Measurements from ENCODE around the gene DGCR2. TPM values are rescaled to one million over a fixed set of nuclear protein-coding genes. Genes with fewer than 3 reads are reported as not detected.
"Not testable (repeated sequence)": the region's sequence is repeated elsewhere in the genome, so short reads cannot be mapped to it uniquely, and the experiment has no call there.

DGCR2 gene
- total RNA-seq, 1 donor = 43.4 TPM

- no peak for TF ChIP-seq CTCF (IDR thresholded peaks at IDR 0.05; ENCODE audit: extremely low read depth, low read depth, low read length)
- H3K4me2 ChIP-seq (ENCODE audit: insufficient read depth, low read length) = no peak overlapping the region
- H3K79me2 ChIP-seq (ENCODE audit: insufficient read depth, low read length) = no peaks in the 10 kb centered on the region
- no peaks in the 10 kb centered on the region for H4K20me1 ChIP-seq (ENCODE audit: insufficient read depth, low read length)
- no peak overlapping the region for H3K27ac ChIP-seq (ENCODE audit: low read depth, low read length)
- H2AFZ ChIP-seq (ENCODE audit: low read length) = no peak overlapping the region
- H3K27me3 ChIP-seq (ENCODE audit: insufficient read depth, low read length) = peaks cover 20% of the 10 kb centered on the region
- no peak overlapping the region for H3K4me3 ChIP-seq (ENCODE audit: insufficient read depth, low read length)
- no peak for DNase-seq (ENCODE audit: insufficient read length, low spot score, missing footprints)
- H3K9me3 ChIP-seq (ENCODE audit: low read depth, low read length) = no peaks in the 10 kb centered on the region
- no peaks in the 10 kb centered on the region for H3K4me1 ChIP-seq (ENCODE audit: insufficient read depth, low read length)
- no peaks in the 10 kb centered on the region for H3K36me3 ChIP-seq (ENCODE audit: insufficient read depth, low read length)
These were observed 117.7 kb downstream of the DGCR2 start for GRCh38 chr22:19004471-19004870.

GRCh38 chr22:19003508-19003907, 118.7 kb downstream of the DGCR2 start:
- DNase-seq (ENCODE audit: insufficient read length, low spot score, missing footprints) = no peak
- Histone ChIP-seq H3K27me3 (ENCODE audit: insufficient read depth, low read length) (peaks cover 23% of the 10 kb centered on the region), H3K27ac (ENCODE audit: low read depth, low read length) (no peak overlapping the region), H3K36me3 (ENCODE audit: insufficient read depth, low read length) (no peaks in the 10 kb centered on the region), H3K4me2 (ENCODE audit: insufficient read depth, low read length) (no peak overlapping the region), H3K9me3 (ENCODE audit: low read depth, low read length) (no peaks in the 10 kb centered on the region), H2AFZ (ENCODE audit: low read length) (no peak overlapping the region), H3K4me1 (ENCODE audit: insufficient read depth, low read length) (no peaks in the 10 kb centered on the region), H4K20me1 (ENCODE audit: insufficient read depth, low read length) (no peaks in the 10 kb centered on the region), H3K79me2 (ENCODE audit: insufficient read depth, low read length) (no peaks in the 10 kb centered on the region), H3K4me3 (ENCODE audit: insufficient read depth, low read length) (no peak overlapping the region)
- TF ChIP-seq CTCF (IDR thresholded peaks at IDR 0.05; ENCODE audit: extremely low read depth, low read depth, low read length) = no peak

GRCh38 chr22:19002684-19003038, 119.6 kb downstream of the DGCR2 start:
- no peak for TF ChIP-seq CTCF (IDR thresholded peaks at IDR 0.05; ENCODE audit: extremely low read depth, low read depth, low read length)
- H3K9me3 ChIP-seq (ENCODE audit: low read depth, low read length) = no peaks in the 10 kb centered on the region
- peaks cover 31% of the 10 kb centered on the region for H3K27me3 ChIP-seq (ENCODE audit: insufficient read depth, low read length)
- H3K27ac ChIP-seq (ENCODE audit: low read depth, low read length) = no peak overlapping the region
- no peak overlapping the region for H3K4me3 ChIP-seq (ENCODE audit: insufficient read depth, low read length)
- no peaks in the 10 kb centered on the region for H3K4me1 ChIP-seq (ENCODE audit: insufficient read depth, low read length)
- no peaks in the 10 kb centered on the region for H3K79me2 ChIP-seq (ENCODE audit: insufficient read depth, low read length)
- no peak overlapping the region for H3K4me2 ChIP-seq (ENCODE audit: insufficient read depth, low read length)
- no peaks in the 10 kb centered on the region for H3K36me3 ChIP-seq (ENCODE audit: insufficient read depth, low read length)
- H2AFZ ChIP-seq (ENCODE audit: low read length) = no peak overlapping the region
- H4K20me1 ChIP-seq (ENCODE audit: insufficient read depth, low read length) = no peaks in the 10 kb centered on the region
- DNase-seq (ENCODE audit: insufficient read length, low spot score, missing footprints) = no peak

GRCh38 chr22:19001204-19001603, 121.0 kb downstream of the DGCR2 start:
- Histone ChIP-seq H4K20me1 (ENCODE audit: insufficient read depth, low read length) (no peaks in the 10 kb centered on the region), H3K4me3 (ENCODE audit: insufficient read depth, low read length) (no peak overlapping the region), H3K4me2 (ENCODE audit: insufficient read depth, low read length) (no peak overlapping the region), H3K79me2 (ENCODE audit: insufficient read depth, low read length) (no peaks in the 10 kb centered on the region), H3K36me3 (ENCODE audit: insufficient read depth, low read length) (no peaks in the 10 kb centered on the region), H3K9me3 (ENCODE audit: low read depth, low read length) (no peaks in the 10 kb centered on the region), H3K27ac (ENCODE audit: low read depth, low read length) (no peak overlapping the region), H2AFZ (ENCODE audit: low read length) (no peak overlapping the region), H3K4me1 (ENCODE audit: insufficient read depth, low read length) (no peaks in the 10 kb centered on the region), H3K27me3 (ENCODE audit: insufficient read depth, low read length) (peaks cover 36% of the 10 kb centered on the region)
- no peak for TF ChIP-seq CTCF (IDR thresholded peaks at IDR 0.05; ENCODE audit: extremely low read depth, low read depth, low read length)
- DNase-seq (ENCODE audit: insufficient read length, low spot score, missing footprints) = no peak

- H3K36me3 ChIP-seq (ENCODE audit: insufficient read depth, low read length); H3K27ac ChIP-seq (ENCODE audit: low read depth, low read length); H3K4me2 ChIP-seq (ENCODE audit: insufficient read depth, low read length); H3K4me1 ChIP-seq (ENCODE audit: insufficient read depth, low read length); H3K9me3 ChIP-seq (ENCODE audit: low read depth, low read length); H3K79me2 ChIP-seq (ENCODE audit: insufficient read depth, low read length); H3K4me3 ChIP-seq (ENCODE audit: insufficient read depth, low read length); H2AFZ ChIP-seq (ENCODE audit: low read length); DNase-seq (ENCODE audit: insufficient read length, low spot score, missing footprints); H4K20me1 ChIP-seq (ENCODE audit: insufficient read depth, low read length): not testable (repeated sequence)
- peaks cover 36% of the 10 kb centered on the region for H3K27me3 ChIP-seq (ENCODE audit: insufficient read depth, low read length)
These were observed 122.1 kb downstream of the DGCR2 start for GRCh38 chr22:19000106-19000505.
